ENCODE results near the gene PRRC2A. TPM values are rescaled to one million over a fixed set of nuclear protein-coding genes. Genes with fewer than 3 reads are reported as not detected.

Gene PRRC2A
- total RNA-seq, 2 experiments from 2014 or later, result 206 to 215 TPM

GRCh38 chr6:31687321-31687720 is 66.8 kb downstream of the PRRC2A start:
- ATAC-seq (ENCODE audit: poor library complexity), result no peak
- Histone ChIP-seq H3K4me1 (ENCODE audit: insufficient read depth, low read length) (no peaks in the 10 kb centered on the region), H3K9me3 (ENCODE audit: control insufficient read depth in 1 of 2, insufficient read depth in 1 of 2, low read length in 2 of 2) (no peaks in the 10 kb centered on the region), H3K4me3 (ENCODE audit: low read length) (no peak overlapping the region), H3K27me3 (ENCODE audit: control insufficient read depth in 1 of 2, insufficient read depth in 2 of 2, low read length in 2 of 2) (no peaks in the 10 kb centered on the region), H3K36me3 (ENCODE audit: insufficient read depth, low read length) (peaks cover 58% of the 10 kb centered on the region), H3K27ac (ENCODE audit: low read depth in 1 of 2, low read length in 2 of 2) (no peak overlapping the region)
- CTCF ChIA-PET, result no interaction called here
- DNase-seq, result no peak
- POLR2A ChIA-PET, result no interaction called here
- no peaks in the 10 kb centered on the region for H3K27me3 Mint-ChIP-seq
- peaks cover 61% of the 10 kb centered on the region for H3K36me3 Mint-ChIP-seq (ENCODE audit: low read depth)
- H3K4me1 Mint-ChIP-seq (ENCODE audit: low read depth), result no peaks in the 10 kb centered on the region
- no peaks in the 10 kb centered on the region for H3K9me3 Mint-ChIP-seq
- no peak for TF ChIP-seq CTCF (IDR thresholded peaks at IDR 0.05)
- intact Hi-C loops (cut with DNase I, micrococcal nuclease), result no loop called here
- H3K4me3 Mint-ChIP-seq, result no peak overlapping the region
- no peak overlapping the region for H3K27ac Mint-ChIP-seq

Small RNA genes within 50 kb of the gene (microRNA-seq; reads per million reads assigned to microRNA genes)
- not detected for gene MIR6832 (ENCODE audit: borderline microRNAs expressed, borderline replicate concordance)

Other genes with a start within 250 kb of the PRRC2A start
- gene MICA, start 217.1 kb upstream of the PRRC2A start, total RNA-seq, result 10 to 100 TPM; 10.6 to 14.0 TPM
- 10 to 100 TPM; 14.3 to 14.7 TPM for gene MICB, start 122.6 kb upstream of the PRRC2A start, total RNA-seq
- gene MCCD1, start 91.8 kb upstream of the PRRC2A start, total RNA-seq, result not detected
- 100 to 1,000 TPM; 483 to 498 TPM for gene DDX39B, start 78.7 kb upstream of the PRRC2A start, total RNA-seq
- gene ATP6V1G2, start 74.1 kb upstream of the PRRC2A start, total RNA-seq, result 1 to 10 TPM; 2.6 to 3.3 TPM
- gene NFKBIL1, start 73.1 kb upstream of the PRRC2A start, total RNA-seq, result 1 to 10 TPM; 7.6 to 9.3 TPM
- 10 to 100 TPM; 15.4 to 16.7 TPM for gene LTA, start 48.4 kb upstream of the PRRC2A start, total RNA-seq
- 10 to 100 TPM; 33.1 to 34.2 TPM for gene TNF, start 45.1 kb upstream of the PRRC2A start, total RNA-seq
- 100 to 1,000 TPM; 239 to 244 TPM for gene LTB, start 38.3 kb upstream of the PRRC2A start, total RNA-seq
- gene LST1, start 34.4 kb upstream of the PRRC2A start, total RNA-seq, result 10 to 100 TPM in 1 of 2 experiments, 1 to 10 TPM in 1; 8.9 to 10.3 TPM
- gene NCR3, start 27.7 kb upstream of the PRRC2A start, total RNA-seq, result 1 to 10 TPM; 2.3 to 2.6 TPM
- gene AIF1, start 5.5 kb upstream of the PRRC2A start, total RNA-seq, result 10 to 100 TPM; 31.8 to 35.5 TPM
- gene BAG6, start 31.9 kb downstream of the PRRC2A start, total RNA-seq, result 100 to 1,000 TPM; 211 TPM
- 1 to 10 TPM; 4.2 to 4.6 TPM for gene APOM, start 35.2 kb downstream of the PRRC2A start, total RNA-seq
- 10 to 100 TPM in 1 of 2 experiments, 1 to 10 TPM in 1; 9.6 to 10.5 TPM for gene C6orf47, start 40.1 kb downstream of the PRRC2A start, total RNA-seq
- 10 to 100 TPM in 1 of 2 experiments, 1 to 10 TPM in 1; 9.8 to 11.0 TPM for gene GPANK1, start 44.3 kb downstream of the PRRC2A start, total RNA-seq
- 10 to 100 TPM; 88.0 to 92.6 TPM for gene CSNK2B, start 45.4 kb downstream of the PRRC2A start, total RNA-seq
- gene LY6G5B, start 49.3 kb downstream of the PRRC2A start, total RNA-seq, result 10 to 100 TPM; 27.0 to 28.0 TPM
- under 1 TPM; 0.49 to 0.67 TPM for gene LY6G5C, start 60.4 kb downstream of the PRRC2A start, total RNA-seq
- gene ABHD16A, start 82.6 kb downstream of the PRRC2A start, total RNA-seq, result 10 to 100 TPM; 52.3 to 59.3 TPM
- not detected for gene LY6G6F, start 86.2 kb downstream of the PRRC2A start, total RNA-seq
- not detected for gene LY6G6D, start 94.6 kb downstream of the PRRC2A start, total RNA-seq
- not detected for gene LY6G6C, start 101.0 kb downstream of the PRRC2A start, total RNA-seq
- gene MPIG6B, start 102.7 kb downstream of the PRRC2A start, total RNA-seq, result under 1 TPM; 0.11 to 0.17 TPM
- 1 to 10 TPM; 3.0 to 3.3 TPM for gene DDAH2, start 108.6 kb downstream of the PRRC2A start, total RNA-seq
- gene CLIC1, start 115.8 kb downstream of the PRRC2A start, total RNA-seq, result 10 to 100 TPM; 61.2 to 61.5 TPM
- gene MSH5, start 119.3 kb downstream of the PRRC2A start, total RNA-seq, result 10 to 100 TPM; 13.6 to 13.7 TPM
- gene SAPCD1, start 141.9 kb downstream of the PRRC2A start, total RNA-seq, result 1 to 10 TPM; 2.7 to 2.8 TPM
- 1 to 10 TPM; 1.7 TPM for gene VWA7, start 156.6 kb downstream of the PRRC2A start, total RNA-seq
- 10 to 100 TPM; 43.9 to 44.2 TPM for gene VARS1, start 175.0 kb downstream of the PRRC2A start, total RNA-seq
- gene LSM2, start 186.3 kb downstream of the PRRC2A start, total RNA-seq, result 10 to 100 TPM; 12.6 to 13.7 TPM
- 1 to 10 TPM; 1.7 to 1.8 TPM for gene HSPA1L, start 194.6 kb downstream of the PRRC2A start, total RNA-seq
- 1 to 10 TPM; 8.1 to 9.8 TPM for gene HSPA1A, start 194.8 kb downstream of the PRRC2A start, total RNA-seq
- gene HSPA1B, start 207.0 kb downstream of the PRRC2A start, total RNA-seq, result 1 to 10 TPM; 8.3 to 9.8 TPM
- gene NEU1, start 242.1 kb downstream of the PRRC2A start, total RNA-seq, result 10 to 100 TPM; 19.7 to 21.1 TPM

Data from CD4-positive, alpha-beta T cell (primary cell).